ENCODE results near the gene TOMM40.
"Not testable (repeated sequence)": the region's sequence is repeated elsewhere in the genome, so short reads cannot be mapped to it uniquely, and the experiment has no call there.

Gene TOMM40

GRCh38 chr19:44914433-44915206 is 23.6 kb downstream of the TOMM40 start, which contains the start of gene APOC1:
Gene APOC1, plus strand, starts transcription at chr19:44914608. Its CDS starts 284 bp downstream, at chr19:44914892.
- Mint-ChIP-seq H3K4me3 (peak within 1 kb of the TSS; percentile 94 to 98), H3K27me3 (peaks cover 28 to 48% of the 10 kb centered on the region in 2 donors), H3K27ac (peak within 1 kb of the TSS; percentile 98), H3K4me1 (peaks cover 17 to 25% of the 10 kb centered on the region in 2 donors)
- peak; percentile 96 for ATAC-seq (replicated peaks)
- not testable (repeated sequence) for H3K9me3 Mint-ChIP-seq, H3K36me3 Mint-ChIP-seq
- peak; percentile 76 for DNase-seq

- peaks cover 19 to 37% of the 10 kb centered on the region in 2 donors for H3K27me3 Mint-ChIP-seq
- H3K36me3 Mint-ChIP-seq = no peaks in the 10 kb centered on the region
- peaks cover 8 to 15% of the 10 kb centered on the region in 2 donors for H3K4me1 Mint-ChIP-seq
- no peaks in the 10 kb centered on the region for H3K9me3 Mint-ChIP-seq
- no peak overlapping the region for H3K27ac Mint-ChIP-seq
- no peak overlapping the region for H3K4me3 Mint-ChIP-seq
- DNase-seq (no peak), ATAC-seq (replicated peaks) (no peak)
Measured at GRCh38 chr19:44924243-44924725, 33.2 kb downstream of the TOMM40 start.

GRCh38 chr19:44925114-44925891 is 34.2 kb downstream of the TOMM40 start:
- no peak for DNase-seq
- no peak for ATAC-seq (replicated peaks)

DNA sequence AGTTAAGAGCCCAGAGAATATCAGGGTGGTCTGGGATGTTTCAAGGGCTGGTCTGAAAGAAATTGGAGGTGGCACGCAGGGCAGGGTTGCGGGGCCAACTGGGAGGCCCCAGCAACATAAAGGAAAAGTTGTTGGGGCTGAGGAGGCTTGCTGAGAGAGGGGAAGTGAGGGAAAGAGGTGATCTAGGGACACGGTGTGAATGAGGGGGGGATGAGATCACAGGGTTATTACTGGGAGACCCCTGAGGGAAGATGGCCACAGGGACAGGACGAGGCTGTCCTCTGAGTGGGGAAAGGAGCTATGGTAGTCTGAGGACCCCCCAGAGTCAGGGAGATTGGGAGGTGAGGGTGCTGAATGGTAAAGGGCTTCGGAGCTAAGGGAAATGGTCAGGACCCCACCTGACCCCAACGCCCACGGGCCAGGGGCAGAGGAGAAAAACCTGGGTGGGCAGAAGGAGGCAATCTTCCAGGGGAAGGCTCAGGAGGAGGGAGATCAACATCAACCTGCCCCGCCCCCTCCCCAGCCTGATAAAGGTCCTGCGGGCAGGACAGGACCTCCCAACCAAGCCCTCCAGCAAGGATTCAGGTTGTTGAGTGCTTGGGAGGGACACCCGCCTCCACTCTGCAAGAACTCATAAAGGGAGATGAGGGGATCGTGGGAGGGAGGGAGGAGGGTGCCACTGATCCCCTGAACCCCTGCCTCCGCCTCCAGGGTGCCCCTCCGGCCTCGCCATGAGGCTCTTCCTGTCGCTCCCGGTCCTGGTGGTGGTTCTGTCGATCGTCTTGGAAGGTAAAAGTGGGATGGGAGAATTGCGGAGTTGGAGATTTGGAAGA is 35.4 kb downstream of the TOMM40 start:
- ATAC-seq (replicated peaks) = peak; percentile 29 to 43
- H3K36me3 Mint-ChIP-seq, DNase-seq, H3K9me3 Mint-ChIP-seq: not testable (repeated sequence)
- Mint-ChIP-seq H3K27me3 (peaks cover 19 to 45% of the 10 kb centered on the region in 2 donors), H3K4me1 (peaks cover 8 to 15% of the 10 kb centered on the region in 2 donors), H3K27ac (peak overlapping the region; percentile 92), H3K4me3 (peak overlapping the region; percentile 79 to 83)

More at GRCh38 chr19:44925114-44925891, 34.2 kb downstream of the TOMM40 start:
- H3K9me3 Mint-ChIP-seq = no peaks in the 10 kb centered on the region
- peaks cover 19 to 45% of the 10 kb centered on the region in 2 donors for H3K27me3 Mint-ChIP-seq
- H3K36me3 Mint-ChIP-seq = no peaks in the 10 kb centered on the region
- no peak overlapping the region for H3K4me3 Mint-ChIP-seq
- H3K27ac Mint-ChIP-seq = no peak overlapping the region
- peaks cover 8 to 15% of the 10 kb centered on the region in 2 donors for H3K4me1 Mint-ChIP-seq

- H3K27me3 Mint-ChIP-seq = peaks cover 19 to 45% of the 10 kb centered on the region in 2 donors
- no peaks in the 10 kb centered on the region for H3K36me3 Mint-ChIP-seq
- ATAC-seq (replicated peaks) (no peak), DNase-seq (no peak)
- H3K27ac Mint-ChIP-seq = no peak overlapping the region
- H3K9me3 Mint-ChIP-seq = no peaks in the 10 kb centered on the region
- H3K4me1 Mint-ChIP-seq = peaks cover 8 to 15% of the 10 kb centered on the region in 2 donors
- H3K4me3 Mint-ChIP-seq = no peak overlapping the region
Measured at GRCh38 chr19:44927746-44928145, 36.7 kb downstream of the TOMM40 start.

DNA sequence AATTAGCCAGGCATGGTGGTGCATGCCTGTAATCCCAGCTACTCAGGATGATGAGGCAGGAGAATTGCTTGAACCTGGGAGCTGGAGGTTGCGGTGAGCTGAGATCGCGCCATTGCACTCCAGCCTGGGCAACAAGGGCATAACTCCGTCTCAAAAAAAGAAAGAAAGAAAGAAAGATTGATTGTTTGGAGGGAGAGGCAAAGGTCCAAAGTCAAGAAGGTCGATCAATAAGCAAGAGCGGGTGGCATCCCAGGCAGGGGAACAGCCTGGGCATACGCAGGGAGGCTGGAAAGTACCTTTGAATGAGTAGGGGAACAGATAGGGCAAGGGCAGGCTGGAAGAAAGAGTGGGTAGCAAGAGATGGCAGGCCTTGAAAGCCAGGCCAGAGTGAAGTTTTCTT is 39.0 kb downstream of the TOMM40 start:
- H3K4me1 Mint-ChIP-seq = peaks cover 8 to 15% of the 10 kb centered on the region in 2 donors
- H3K4me3 Mint-ChIP-seq = no peak overlapping the region
- DNase-seq = no peak
- no peaks in the 10 kb centered on the region for H3K36me3 Mint-ChIP-seq
- no peak for ATAC-seq (replicated peaks)
- H3K27ac Mint-ChIP-seq = no peak overlapping the region
- H3K9me3 Mint-ChIP-seq = no peaks in the 10 kb centered on the region
- peaks cover 18 to 34% of the 10 kb centered on the region in 2 donors for H3K27me3 Mint-ChIP-seq

GRCh38 chr19:44931541-44931940 is 40.5 kb downstream of the TOMM40 start:
- no peak overlapping the region for H3K27ac Mint-ChIP-seq
- H3K9me3 Mint-ChIP-seq = no peaks in the 10 kb centered on the region
- H3K27me3 Mint-ChIP-seq = peaks cover 6 to 19% of the 10 kb centered on the region in 2 donors
- no peaks in the 10 kb centered on the region for H3K36me3 Mint-ChIP-seq
- no peak for DNase-seq
- H3K4me3 Mint-ChIP-seq = no peak overlapping the region
- peaks cover 6 to 9% of the 10 kb centered on the region in 2 donors for H3K4me1 Mint-ChIP-seq
- ATAC-seq (replicated peaks) = no peak

DNA sequence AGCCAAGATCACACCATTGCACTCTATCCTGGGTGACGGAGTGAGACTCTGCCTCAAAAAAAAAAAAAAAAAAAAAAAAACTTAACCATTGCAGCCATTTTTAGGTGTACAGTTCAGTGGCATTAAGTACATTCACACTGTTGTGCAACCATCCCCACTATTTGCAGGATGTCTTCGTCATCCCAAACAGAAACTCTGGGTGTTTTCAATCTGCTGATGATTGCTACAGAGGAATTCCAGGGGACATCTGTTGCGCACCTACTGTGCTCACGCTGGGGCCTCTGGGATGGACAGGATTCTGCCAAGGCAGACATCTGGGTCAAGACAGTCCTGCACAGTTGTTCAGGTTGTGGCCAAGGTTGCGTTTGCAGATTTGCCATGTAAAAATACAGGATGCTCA is 48.6 kb downstream of the TOMM40 start:
- H3K4me1 Mint-ChIP-seq = peaks cover 13 to 20% of the 10 kb centered on the region in 2 donors

DNA sequence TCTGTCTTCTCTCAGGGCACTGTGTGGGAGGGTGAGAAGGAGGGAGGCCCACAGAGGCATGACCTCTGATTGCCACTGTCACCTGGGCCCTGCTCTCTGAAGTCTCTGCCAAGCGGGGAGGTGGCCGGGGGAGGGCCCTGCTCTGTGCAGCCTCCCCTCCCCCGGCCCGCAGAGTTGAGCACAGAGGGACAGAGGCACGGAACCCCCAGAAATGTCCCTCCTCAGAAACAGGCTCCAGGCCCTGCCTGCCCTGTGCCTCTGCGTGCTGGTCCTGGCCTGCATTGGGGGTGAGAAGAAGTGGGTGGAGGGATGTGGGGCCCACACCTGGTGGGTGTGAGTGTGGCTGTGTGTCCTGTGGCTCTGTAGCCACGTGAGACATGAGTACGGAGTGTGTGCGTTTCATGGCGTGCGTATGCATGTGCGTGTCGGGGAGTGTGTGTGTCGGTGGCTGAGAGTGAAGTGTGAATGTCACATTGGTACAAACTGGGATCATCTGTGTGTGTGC is 51.1 kb downstream of the TOMM40 start, which contains the start of gene APOC4:
APOC4 (plus strand) TSS at position 171 of the 505 bp plus-strand sequence; CDS start at position 212, 41 bp downstream.
- peaks cover 15 to 31% of the 10 kb centered on the region in 2 donors for H3K4me1 Mint-ChIP-seq

More for the DNA sequence above, 48.6 kb downstream of the TOMM40 start:
- DNase-seq (no peak), ATAC-seq (replicated peaks) (no peak)
- Mint-ChIP-seq H3K4me3 (no peak overlapping the region), H3K27me3 (no peaks in the 10 kb centered on the region), H3K36me3 (peaks cover 0 to 5% of the 10 kb centered on the region in 2 donors), H3K9me3 (no peaks in the 10 kb centered on the region), H3K27ac (no peak overlapping the region)

DNA sequence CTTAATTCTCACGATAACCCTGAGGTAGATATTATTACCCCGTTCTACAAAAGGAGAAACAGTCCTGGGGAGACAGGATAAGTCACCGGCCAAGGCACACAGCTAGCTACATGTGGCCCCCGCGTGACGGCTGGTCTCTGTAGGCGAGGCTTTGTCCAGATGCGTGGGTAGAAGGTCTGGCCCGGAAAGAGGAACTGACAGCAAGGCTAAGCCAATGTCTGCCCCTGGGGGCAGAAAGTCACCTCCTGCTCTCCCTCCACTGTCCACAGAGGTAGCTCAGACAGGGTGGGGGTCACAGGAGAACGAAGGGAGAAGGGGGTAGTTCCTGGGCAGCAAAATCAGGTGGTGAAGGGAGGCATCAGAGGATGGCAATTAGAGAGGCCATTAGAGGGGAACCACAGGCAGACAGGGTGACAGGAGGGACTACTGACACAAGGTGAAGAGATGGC is 52.8 kb downstream of the TOMM40 start:
- H3K9me3 Mint-ChIP-seq = no peaks in the 10 kb centered on the region
- peak overlapping the region; percentile 41 to 64 for H3K4me3 Mint-ChIP-seq
- ATAC-seq (replicated peaks) = peak; percentile 97
- peak; percentile 72 for DNase-seq
- H3K27me3 Mint-ChIP-seq = no peaks in the 10 kb centered on the region
- peaks cover 15 to 36% of the 10 kb centered on the region in 2 donors for H3K4me1 Mint-ChIP-seq
- H3K36me3 Mint-ChIP-seq = peaks cover 0 to 9% of the 10 kb centered on the region in 2 donors
- peak overlapping the region; percentile 97 for H3K27ac Mint-ChIP-seq

More for the DNA sequence above, 51.1 kb downstream of the TOMM40 start, which contains the start of gene APOC4:
- H3K27me3 Mint-ChIP-seq = no peaks in the 10 kb centered on the region
- ATAC-seq (replicated peaks) (no peak), DNase-seq (no peak)
- peaks cover 0 to 5% of the 10 kb centered on the region in 2 donors for H3K36me3 Mint-ChIP-seq
- H3K4me3 Mint-ChIP-seq = no peak within 1 kb of the TSS
- no peak within 1 kb of the TSS for H3K27ac Mint-ChIP-seq
- H3K9me3 Mint-ChIP-seq = no peaks in the 10 kb centered on the region

DNA sequence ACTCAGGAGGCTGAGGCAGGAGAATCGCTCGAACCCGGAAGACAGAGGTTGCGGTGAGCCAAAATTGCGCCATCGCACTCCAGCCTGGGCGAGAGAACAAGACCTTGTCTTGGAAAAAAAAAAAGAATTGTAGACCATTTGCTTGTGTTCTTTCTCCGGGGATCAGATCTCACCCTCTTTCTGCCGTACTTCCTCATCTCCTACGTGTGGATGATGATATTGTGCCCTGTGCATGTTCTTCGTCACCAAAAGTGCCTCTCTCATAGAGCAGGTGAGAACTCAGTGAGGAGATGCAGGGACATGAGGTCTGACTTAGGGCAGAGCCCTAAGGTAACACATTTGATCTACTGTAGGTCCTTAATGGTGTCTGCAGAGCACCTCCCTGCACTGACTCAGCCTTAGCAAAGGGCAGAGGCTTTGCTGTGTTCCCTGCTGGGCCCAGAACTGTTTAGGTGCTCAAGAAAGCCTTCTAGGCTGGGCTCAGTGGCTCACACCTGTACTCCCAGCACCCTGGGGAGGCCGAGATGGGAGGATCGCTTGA is 56.1 kb downstream of the TOMM40 start:
- Mint-ChIP-seq H3K4me3 (no peak overlapping the region), H3K27me3 (no peaks in the 10 kb centered on the region), H3K27ac (peak overlapping the region; percentile 70)

GRCh38 chr19:44948237-44948636 is 57.2 kb downstream of the TOMM40 start:
- no peak for ATAC-seq (replicated peaks)
- H3K9me3 Mint-ChIP-seq = no peaks in the 10 kb centered on the region
- DNase-seq = no peak
- H3K4me1 Mint-ChIP-seq = peaks cover 12 to 35% of the 10 kb centered on the region in 2 donors
- H3K27ac Mint-ChIP-seq = peak overlapping the region; percentile 52
- no peak overlapping the region for H3K4me3 Mint-ChIP-seq
- no peaks in the 10 kb centered on the region for H3K27me3 Mint-ChIP-seq
- peaks cover 0 to 9% of the 10 kb centered on the region in 2 donors for H3K36me3 Mint-ChIP-seq

More for the DNA sequence above, 56.1 kb downstream of the TOMM40 start:
- H3K9me3 Mint-ChIP-seq = no peaks in the 10 kb centered on the region
- H3K4me1 Mint-ChIP-seq = peaks cover 16 to 40% of the 10 kb centered on the region in 2 donors
- no peak for ATAC-seq (replicated peaks)
- no peak for DNase-seq
- peaks cover 0 to 9% of the 10 kb centered on the region in 2 donors for H3K36me3 Mint-ChIP-seq

DNA sequence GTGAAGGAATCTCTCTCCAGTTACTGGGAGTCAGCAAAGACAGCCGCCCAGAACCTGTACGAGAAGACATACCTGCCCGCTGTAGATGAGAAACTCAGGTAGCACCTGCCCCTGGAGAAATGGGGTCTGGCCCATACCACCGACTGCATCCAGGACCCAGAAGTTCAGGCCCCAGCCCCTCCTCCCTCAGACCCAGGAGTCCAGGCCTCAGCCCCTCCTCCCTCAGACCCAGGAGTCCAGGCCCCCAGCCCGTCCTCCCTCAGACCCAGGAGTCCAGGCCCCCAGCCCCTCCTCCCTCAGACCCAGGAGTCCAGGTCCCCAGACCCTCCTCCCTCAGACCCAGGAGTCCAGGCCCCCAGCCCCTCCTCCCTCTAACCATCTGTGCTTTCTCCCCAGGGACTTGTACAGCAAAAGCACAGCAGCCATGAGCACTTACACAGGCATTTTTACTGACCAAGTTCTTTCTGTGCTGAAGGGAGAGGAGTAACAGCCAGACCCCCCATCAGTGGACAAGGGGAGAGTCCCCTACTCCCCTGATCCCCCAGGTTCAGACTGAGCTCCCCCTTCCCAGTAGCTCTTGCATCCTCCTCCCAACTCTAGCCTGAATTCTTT is 57.8 kb downstream of the TOMM40 start:
- Mint-ChIP-seq H3K27me3 (no peaks in the 10 kb centered on the region), H3K36me3 (peaks cover 0 to 6% of the 10 kb centered on the region in 2 donors), H3K27ac (peak overlapping the region; percentile 52), H3K4me3 (no peak overlapping the region), H3K4me1 (peaks cover 11 to 34% of the 10 kb centered on the region in 2 donors), H3K9me3 (no peaks in the 10 kb centered on the region)
- no peak for DNase-seq
- no peak for ATAC-seq (replicated peaks)
